ENCODE data around the gene DCLK1.

DNA sequence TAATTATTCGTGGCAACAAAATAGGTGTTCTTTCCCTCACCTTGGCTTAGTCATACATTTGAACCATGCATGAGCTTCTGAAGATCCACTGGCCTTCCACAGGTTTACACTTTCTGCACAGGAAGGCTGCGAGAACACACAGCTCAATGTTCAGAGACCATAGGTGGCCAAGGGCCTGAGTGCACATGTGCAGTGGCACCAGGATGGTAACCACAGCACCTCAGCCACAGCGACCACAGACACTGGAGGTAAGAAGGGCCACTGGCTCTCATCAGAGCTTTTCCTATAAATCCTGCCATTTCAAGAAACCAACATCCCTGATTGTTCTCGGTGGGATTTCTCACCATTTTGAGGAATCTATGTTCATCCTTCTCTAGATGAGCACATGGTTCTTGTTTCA lies 1.6 kb downstream of the DCLK1 start:
- no peak for TF ChIP-seq POLR2A (IDR thresholded peaks at IDR 0.05)
- TF ChIP-seq, protein P1, sequence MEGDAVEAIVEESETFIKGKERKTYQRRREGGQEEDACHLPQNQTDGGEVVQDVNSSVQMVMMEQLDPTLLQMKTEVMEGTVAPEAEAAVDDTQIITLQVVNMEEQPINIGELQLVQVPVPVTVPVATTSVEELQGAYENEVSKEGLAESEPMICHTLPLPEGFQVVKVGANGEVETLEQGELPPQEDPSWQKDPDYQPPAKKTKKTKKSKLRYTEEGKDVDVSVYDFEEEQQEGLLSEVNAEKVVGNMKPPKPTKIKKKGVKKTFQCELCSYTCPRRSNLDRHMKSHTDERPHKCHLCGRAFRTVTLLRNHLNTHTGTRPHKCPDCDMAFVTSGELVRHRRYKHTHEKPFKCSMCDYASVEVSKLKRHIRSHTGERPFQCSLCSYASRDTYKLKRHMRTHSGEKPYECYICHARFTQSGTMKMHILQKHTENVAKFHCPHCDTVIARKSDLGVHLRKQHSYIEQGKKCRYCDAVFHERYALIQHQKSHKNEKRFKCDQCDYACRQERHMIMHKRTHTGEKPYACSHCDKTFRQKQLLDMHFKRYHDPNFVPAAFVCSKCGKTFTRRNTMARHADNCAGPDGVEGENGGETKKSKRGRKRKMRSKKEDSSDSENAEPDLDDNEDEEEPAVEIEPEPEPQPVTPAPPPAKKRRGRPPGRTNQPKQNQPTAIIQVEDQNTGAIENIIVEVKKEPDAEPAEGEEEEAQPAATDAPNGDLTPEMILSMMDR (IDR thresholded peaks at IDR 0.05): no peak

All from esophagus squamous epithelium (tissue), 4 donors.